B cell (primary cell): ENCODE measurements around the gene MST1. TPM values are rescaled to one million over a fixed set of nuclear protein-coding genes. Genes with fewer than 3 reads are reported as not detected.

ENCODE experiments used
- ATAC-seq: fragments of 200-7000 bp; cut with Tn5 transposase; one replicate; pipeline ENCODE4 v1.10.0; 2021; ENCODE audit warnings: low read depth, mild to moderate bottlenecking, moderate number of reproducible peaks, moderate library complexity
- CTCF ChIA-PET: fragments of 350-600 bp; sonication (Branson Sonifier 250); formaldehyde crosslinking; loops from one replicate; lab custom pipeline; 2021; ENCODE audit warnings: antibody characterized with exemption, inconsistent platforms; lab: Charles Lee
- POLR2A ChIA-PET: fragments of 350-600 bp; sonication (Branson Sonifier 250); formaldehyde crosslinking; loops from one replicate; lab custom pipeline; 2021; ENCODE audit warnings: antibody characterized with exemption; lab: Charles Lee
- DNase-seq: peaks from one replicate; pipeline ENCODE4 v3.0.0; 2013
- H2AFZ ChIP-seq: 2 replicates; pipeline ENCODE4 v1.6.1; 2012; ENCODE audit warnings: mild to moderate bottlenecking, low read depth, low read length; ENCODE audit not compliant: insufficient read depth, poor library complexity, severe bottlenecking
- H3K27ac ChIP-seq, 2 donors: 1 replicate in 1 of 2; 2 replicates in 1 of 2; pipeline ENCODE4 v1.5.1; 2012 to 2013; ENCODE audit warnings: low read length in 2 of 2, mild to moderate bottlenecking in 2 of 2, moderate library complexity in 1 of 2
- H3K27me3 ChIP-seq, 4 experiments: fragments of 200-600 bp in 1 of 4; sonication (generic) in 1 of 4; replicated peaks in 1 of 4; 1 replicate in 2 of 4; 2 replicates in 2 of 4; pipeline versions ENCODE4 v1.6.1 to v1.7.0; 2013 to 2016; ENCODE audit warnings: low read length in 3 of 4, mild to moderate bottlenecking in 2 of 4, mixed read lengths in 1 of 4, moderate library complexity in 1 of 4; ENCODE audit not compliant: insufficient read depth in 4 of 4, control insufficient read depth in 3 of 4; ENCODE audit errors: control extremely low read depth in 1 of 4
- H3K36me3 ChIP-seq, 2 experiments: replicated peaks in 1 of 2; 1 replicate in 1 of 2; 2 replicates in 1 of 2; pipeline versions ENCODE4 v1.6.1 to v1.7.1; 2013; ENCODE audit warnings: low read length in 1 of 2; ENCODE audit not compliant: insufficient read depth in 2 of 2, control insufficient read depth in 1 of 2; ENCODE audit errors: control extremely low read depth in 1 of 2, extremely low read depth in 1 of 2
- H3K4me1 ChIP-seq, 2 donors: fragments of 200-600 bp in 1 of 2; sonication (generic) in 1 of 2; 1 replicate in 1 of 2; 2 replicates in 1 of 2; pipeline versions ENCODE4 v1.5.1 to v1.6.1; 2013 to 2017; ENCODE audit warnings: low read length in 2 of 2; ENCODE audit not compliant: control insufficient read depth in 2 of 2, insufficient read depth in 2 of 2
- H3K4me2 ChIP-seq: replicated peaks from 2 replicates; pipeline ENCODE3; 2012; ENCODE audit warnings: mild to moderate bottlenecking, low read depth, low read length; ENCODE audit not compliant: poor library complexity, severe bottlenecking
- H3K4me3 ChIP-seq, 5 experiments: fragments of 200-600 bp in 1 of 5; sonication (generic) in 1 of 5; 1 replicate in 3 of 5; 2 replicates in 2 of 5; pipeline versions ENCODE4 v1.5.1 to v1.7.0; 2011 to 2016; ENCODE audit warnings: low read length in 4 of 5, mild to moderate bottlenecking in 4 of 5, low read depth in 2 of 5, control low read depth in 1 of 5, moderate library complexity in 1 of 5; ENCODE audit not compliant: insufficient read depth in 1 of 5; ENCODE audit errors: control extremely low read depth in 1 of 5, extremely low read depth in 1 of 5
- H3K79me2 ChIP-seq: fragments of 200-600 bp; sonication (generic); one replicate; pipeline ENCODE4 v1.6.0; 2016; ENCODE audit warnings: low read length; ENCODE audit not compliant: control insufficient read depth, insufficient read depth
- H3K9ac ChIP-seq: fragments of 200-600 bp; sonication (generic); 2 replicates; pipeline ENCODE4 v1.6.1; 2017; ENCODE audit warnings: mild to moderate bottlenecking, low read length, moderate library complexity
- H3K9me3 ChIP-seq, 3 donors: one replicate each; pipeline versions ENCODE4 v1.6.1 to v1.7.1; 2013; ENCODE audit warnings: low read length in 2 of 3; ENCODE audit not compliant: control insufficient read depth in 2 of 3, insufficient read depth in 1 of 3; ENCODE audit errors: control extremely low read depth in 1 of 3
- H4K20me1 ChIP-seq: 2 replicates; pipeline ENCODE4 v1.6.0; 2012; ENCODE audit warnings: mild to moderate bottlenecking, low read length; ENCODE audit not compliant: insufficient read depth, control insufficient read depth, poor library complexity, severe bottlenecking
- H3K27ac Mint-ChIP-seq: one replicate; pipeline ENCODE4 v1.8.0; 2021; ENCODE audit warnings: mixed read lengths
- H3K27me3 Mint-ChIP-seq: one replicate; pipeline ENCODE4 v1.8.0; 2021; ENCODE audit warnings: mixed read lengths
- H3K4me1 Mint-ChIP-seq: one replicate; pipeline ENCODE4 v1.8.0; 2021; ENCODE audit warnings: mixed read lengths
- H3K4me3 Mint-ChIP-seq: one replicate; pipeline ENCODE4 v1.8.0; 2021; ENCODE audit warnings: mixed read lengths
- H3K9me3 Mint-ChIP-seq: one replicate; pipeline ENCODE4 v1.8.0; 2022; ENCODE audit warnings: mixed read lengths; ENCODE audit not compliant: insufficient read depth
- CTCF ChIP-seq: fragments of 200-600 bp; IDR thresholded peaks from one replicate; pipeline ENCODE4 v1.8.0; 2022; ENCODE audit warnings: antibody characterized with exemption, mild to moderate bottlenecking
- EZH2 ChIP-seq: IDR thresholded peaks from 2 replicates; pipeline ENCODE4 v1.6.1; 2012; ENCODE audit warnings: borderline replicate concordance, low read depth, mild to moderate bottlenecking, moderate library complexity, low read length; ENCODE audit not compliant: insufficient read depth, poor library complexity, severe bottlenecking
- WGBS: methylation state at CpG from one replicate; pipeline ENCODE4 v1.1.5; 2013; ENCODE audit warnings: missing lambda C conversion rate; ENCODE audit not compliant: insufficient coverage; 5-methylcytosine and 5-hydroxymethylcytosine counted together
- intact Hi-C: fragments of 100-400 bp; cut with micrococcal nuclease; formaldehyde crosslinking; loops from one replicate; pipeline ENCODE4 v1.10.0; 2022
- polyA plus RNA-seq: library from polyadenylated mRNA; depleted of rRNA; stranded (reverse); fragments of >200 nt; gene quantifications from 2 replicates; pipeline ENCODE4 v1.2.3, GENCODE V29; 2012
- total RNA-seq, 2 donors: library from RNA; stranded (reverse); fragments of 120-200 nt in 1 of 2; gene quantifications; 1 replicate in 1 of 2; 2 replicates in 1 of 2; pipeline versions ENCODE4 v1.2.3 to v1.2.4, GENCODE V29; 2013 to 2022

The MST1 gene
- total and polyA plus RNA-seq, 2 donors (not counting 1 experiment from before 2014, with no cell fraction given), result 14.5 to 26.4 TPM

- TF ChIP-seq EZH2 (no peak), CTCF (peak; percentile 91)
- H4K20me1 ChIP-seq, result no peaks in the 10 kb centered on the region
- peak within 1 kb of the TSS; percentile 96 for H3K4me3 Mint-ChIP-seq
- H3K79me2 ChIP-seq, result peaks cover 4% of the 10 kb centered on the region
- peak within 1 kb of the TSS; percentile 66 for H2AFZ ChIP-seq
- H3K9me3 ChIP-seq, result no peaks in the 10 kb centered on the region
- no peaks in the 10 kb centered on the region for H3K27me3 Mint-ChIP-seq
- H3K27ac Mint-ChIP-seq, result peak within 1 kb of the TSS; percentile 92
- ChIA-PET POLR2A (interaction anchor here (0.6 to 3.0 kb wide), 5 partner anchors 18 to 798 kb away, joined by 3 to 9 read pairs (median 4); partner anchors contain the start of gene INKA1), CTCF (interaction anchor here (0.7 to 3.2 kb wide), 16 partner anchors 12 to 221 kb away, joined by 3 to 22 read pairs (median 4); partner anchors contain the start of genes INKA1, IP6K1 and RBM6)
- ATAC-seq (peak; percentile 64), DNase-seq (peak; percentile 95)
- H3K36me3 ChIP-seq, result peaks cover 0 to 23% of the 10 kb centered on the region in 2 experiments
- no peaks in the 10 kb centered on the region for H3K27me3 ChIP-seq
- H3K27ac ChIP-seq, result peak within 1 kb of the TSS; percentile 66 to 74
- no peaks in the 10 kb centered on the region for H3K9me3 Mint-ChIP-seq
- under 1% methylated on average over 50 of the region's 50 CpGs for whole genome bisulfite sequencing
- intact Hi-C loops, result loop anchor here (1.0 kb wide), 6 partner anchors 45 to 187 kb away; partner anchors contain the start of genes APEH, INKA1, IP6K1 and TRAIP
- peaks cover 17 to 33% of the 10 kb centered on the region in 2 donors for H3K4me1 ChIP-seq
- H3K4me2 ChIP-seq, result peak within 1 kb of the TSS; percentile 95
- peak within 1 kb of the TSS; percentile 65 to 77 (median 71) for H3K4me3 ChIP-seq
- H3K9ac ChIP-seq, result peak within 1 kb of the TSS; percentile 79
- peaks cover 40% of the 10 kb centered on the region for H3K4me1 Mint-ChIP-seq
These were observed 30.1 kb upstream of the MST1 start, which contains the start of gene AMIGO3 for GRCh38 chr3:49719214-49719884. Gene AMIGO3 (minus strand): TSS chr3:49719684. CDS start chr3:49719465, 219 bp downstream.
